HepG2 (cell line): ENCODE measurements around the gene A3GALT2. TPM values are rescaled to one million over a fixed set of nuclear protein-coding genes. Genes with fewer than 3 reads are reported as not detected.
A peak's percentile ranks its signal among the peaks of the same experiment; 100 is the strongest.

Source experiments
- ELF1 ChIP-seq: sonication (generic); formaldehyde crosslinking; IDR thresholded peaks from 2 replicates; pipeline ENCODE4 v1.4.0; 2020; ENCODE audit warnings: missing genetic modification reagents
- MLLT10 ChIP-seq: sonication (generic); formaldehyde crosslinking; IDR thresholded peaks from 2 replicates; pipeline ENCODE4 v1.4.0; 2020; ENCODE audit warnings: missing genetic modification reagents
- NAIF1 ChIP-seq: sonication (generic); formaldehyde crosslinking; IDR thresholded peaks from 2 replicates; pipeline ENCODE4 v1.5.0; 2020; ENCODE audit warnings: mild to moderate bottlenecking, missing genetic modification reagents, borderline replicate concordance
- NBN ChIP-seq: fragments of 450-650 bp; conservative IDR thresholded peaks from 2 replicates; pipeline ENCODE4 v1.6.1; 2017
- ZNF547 ChIP-seq: sonication (generic); formaldehyde crosslinking; IDR thresholded peaks from 2 replicates; pipeline ENCODE4 v1.5.1; 2020; ENCODE audit warnings: mild to moderate bottlenecking, missing genetic modification reagents
- polyA plus RNA-seq, 8 experiments: library from polyadenylated mRNA; depleted of rRNA in 3 of 8; stranded (reverse) in 7 of 8; unstranded in 1 of 8; fragments of >200 nt; fragmentation: Illumina TruSeq in 4 of 8; extraction: Trizol in 4 of 8; gene quantifications; 2 replicates each; pipeline versions ENCODE4 v1.2.1 to v1.2.3, GENCODE V29; 2011 to 2016; ENCODE audit warnings: low read depth in 4 of 8, missing spikeins in 1 of 8, mixed read lengths in 1 of 8; ENCODE audit not compliant: insufficient read depth in 1 of 8
- total RNA-seq, 5 experiments: library from RNA; depleted of rRNA; stranded (reverse); fragments of >200 nt; fragmentation: Illumina TruSeq; extraction: Trizol; gene quantifications; 2 replicates each; pipeline ENCODE4 v1.2.3, GENCODE V29; 2016; ENCODE audit warnings: low read depth in 1 of 5
- TF ChIP-seq, protein P1 (sequence below): sonication (generic); formaldehyde crosslinking; IDR thresholded peaks from 2 replicates; pipeline ENCODE4 v1.9.0; 2021; ENCODE audit warnings: mild to moderate bottlenecking, missing genetic modification reagents
- TF ChIP-seq, protein P2 (sequence below): sonication (generic); formaldehyde crosslinking; IDR thresholded peaks from 2 replicates; pipeline ENCODE4 v1.8.0; 2022; ENCODE audit warnings: mild to moderate bottlenecking, missing genetic modification reagents
- TF ChIP-seq, protein P3 (sequence below): sonication (generic); formaldehyde crosslinking; IDR thresholded peaks from 2 replicates; pipeline ENCODE4 v1.8.0; 2022; ENCODE audit warnings: mild to moderate bottlenecking, missing genetic modification reagents, borderline replicate concordance
- TF ChIP-seq, protein P4 (sequence below): sonication (generic); formaldehyde crosslinking; IDR thresholded peaks from 2 replicates; pipeline ENCODE4 v1.5.0; 2020; ENCODE audit warnings: mild to moderate bottlenecking, missing genetic modification reagents
- TF ChIP-seq, protein P5 (sequence below): sonication (generic); formaldehyde crosslinking; IDR thresholded peaks from 2 replicates; pipeline ENCODE4 v1.5.1; 2020; ENCODE audit warnings: mild to moderate bottlenecking, missing genetic modification reagents, borderline replicate concordance
- TF ChIP-seq, protein P6 (sequence below): sonication (generic); formaldehyde crosslinking; IDR thresholded peaks from 2 replicates; pipeline ENCODE4 v1.4.0; 2020; ENCODE audit warnings: missing genetic modification reagents, borderline replicate concordance

The A3GALT2 gene
- total and polyA plus RNA-seq, 2 of the 13 experiments (the other 11 are each of a cell fraction or from before 2014, with no cell fraction given) = not detected

DNA sequence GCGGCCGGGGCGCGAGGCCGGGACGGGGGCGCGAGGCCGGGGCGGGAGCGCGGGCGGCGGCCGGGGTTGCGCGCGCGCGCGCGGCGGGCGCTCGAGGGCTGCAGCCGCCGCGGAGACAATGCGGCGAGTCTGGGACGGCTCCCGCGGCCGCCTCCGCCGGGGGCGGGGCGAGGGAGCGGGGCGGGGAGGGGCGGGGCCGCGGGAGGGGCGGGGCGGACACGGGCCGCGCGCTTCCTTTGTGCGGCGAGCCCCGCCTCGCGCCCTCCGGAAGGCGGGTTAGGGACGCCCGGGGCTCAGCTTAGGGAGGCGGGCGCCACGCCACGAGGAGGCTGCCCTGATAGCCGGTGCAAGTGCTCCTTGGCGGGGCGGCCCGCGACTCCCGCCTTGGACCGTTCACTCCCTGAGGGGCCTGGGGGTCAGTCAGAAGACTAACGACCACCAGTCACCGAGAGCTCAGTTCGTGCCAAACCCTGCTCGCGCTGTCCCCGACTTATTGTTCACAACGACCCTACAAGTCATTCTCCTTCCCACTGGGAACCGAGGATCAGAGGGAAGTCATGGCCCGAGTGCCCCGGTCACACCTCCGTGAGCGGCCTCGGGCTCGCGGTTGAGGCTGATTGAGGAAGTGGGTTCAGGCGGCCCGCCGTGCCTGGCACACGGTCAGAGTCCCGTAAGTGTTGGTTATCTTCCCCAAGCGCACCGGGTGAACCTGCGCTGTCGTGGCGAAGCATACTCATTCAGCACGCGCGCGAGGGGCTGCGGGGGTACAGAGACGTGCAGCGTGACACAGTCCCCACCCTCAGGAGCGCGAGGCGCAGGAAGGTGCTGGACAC lies 29.1 kb upstream of the A3GALT2 start (continued):
- TF ChIP-seq, protein P1, sequence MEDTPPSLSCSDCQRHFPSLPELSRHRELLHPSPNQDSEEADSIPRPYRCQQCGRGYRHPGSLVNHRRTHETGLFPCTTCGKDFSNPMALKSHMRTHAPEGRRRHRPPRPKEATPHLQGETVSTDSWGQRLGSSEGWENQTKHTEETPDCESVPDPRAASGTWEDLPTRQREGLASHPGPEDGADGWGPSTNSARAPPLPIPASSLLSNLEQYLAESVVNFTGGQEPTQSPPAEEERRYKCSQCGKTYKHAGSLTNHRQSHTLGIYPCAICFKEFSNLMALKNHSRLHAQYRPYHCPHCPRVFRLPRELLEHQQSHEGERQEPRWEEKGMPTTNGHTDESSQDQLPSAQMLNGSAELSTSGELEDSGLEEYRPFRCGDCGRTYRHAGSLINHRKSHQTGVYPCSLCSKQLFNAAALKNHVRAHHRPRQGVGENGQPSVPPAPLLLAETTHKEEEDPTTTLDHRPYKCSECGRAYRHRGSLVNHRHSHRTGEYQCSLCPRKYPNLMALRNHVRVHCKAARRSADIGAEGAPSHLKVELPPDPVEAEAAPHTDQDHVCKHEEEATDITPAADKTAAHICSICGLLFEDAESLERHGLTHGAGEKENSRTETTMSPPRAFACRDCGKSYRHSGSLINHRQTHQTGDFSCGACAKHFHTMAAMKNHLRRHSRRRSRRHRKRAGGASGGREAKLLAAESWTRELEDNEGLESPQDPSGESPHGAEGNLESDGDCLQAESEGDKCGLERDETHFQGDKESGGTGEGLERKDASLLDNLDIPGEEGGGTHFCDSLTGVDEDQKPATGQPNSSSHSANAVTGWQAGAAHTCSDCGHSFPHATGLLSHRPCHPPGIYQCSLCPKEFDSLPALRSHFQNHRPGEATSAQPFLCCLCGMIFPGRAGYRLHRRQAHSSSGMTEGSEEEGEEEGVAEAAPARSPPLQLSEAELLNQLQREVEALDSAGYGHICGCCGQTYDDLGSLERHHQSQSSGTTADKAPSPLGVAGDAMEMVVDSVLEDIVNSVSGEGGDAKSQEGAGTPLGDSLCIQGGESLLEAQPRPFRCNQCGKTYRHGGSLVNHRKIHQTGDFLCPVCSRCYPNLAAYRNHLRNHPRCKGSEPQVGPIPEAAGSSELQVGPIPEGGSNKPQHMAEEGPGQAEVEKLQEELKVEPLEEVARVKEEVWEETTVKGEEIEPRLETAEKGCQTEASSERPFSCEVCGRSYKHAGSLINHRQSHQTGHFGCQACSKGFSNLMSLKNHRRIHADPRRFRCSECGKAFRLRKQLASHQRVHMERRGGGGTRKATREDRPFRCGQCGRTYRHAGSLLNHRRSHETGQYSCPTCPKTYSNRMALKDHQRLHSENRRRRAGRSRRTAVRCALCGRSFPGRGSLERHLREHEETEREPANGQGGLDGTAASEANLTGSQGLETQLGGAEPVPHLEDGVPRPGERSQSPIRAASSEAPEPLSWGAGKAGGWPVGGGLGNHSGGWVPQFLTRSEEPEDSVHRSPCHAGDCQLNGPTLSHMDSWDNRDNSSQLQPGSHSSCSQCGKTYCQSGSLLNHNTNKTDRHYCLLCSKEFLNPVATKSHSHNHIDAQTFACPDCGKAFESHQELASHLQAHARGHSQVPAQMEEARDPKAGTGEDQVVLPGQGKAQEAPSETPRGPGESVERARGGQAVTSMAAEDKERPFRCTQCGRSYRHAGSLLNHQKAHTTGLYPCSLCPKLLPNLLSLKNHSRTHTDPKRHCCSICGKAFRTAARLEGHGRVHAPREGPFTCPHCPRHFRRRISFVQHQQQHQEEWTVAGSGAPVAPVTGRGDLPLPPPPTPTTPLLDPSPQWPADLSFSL = 0 out of 2 replicates have a peak, but pooled peaks have one; percentile 28
- 0 out of 2 replicates have a peak, but pooled peaks have one; percentile 49 for TF ChIP-seq NAIF1 (CRISPR knock-in tag)
- TF ChIP-seq, protein P2, sequence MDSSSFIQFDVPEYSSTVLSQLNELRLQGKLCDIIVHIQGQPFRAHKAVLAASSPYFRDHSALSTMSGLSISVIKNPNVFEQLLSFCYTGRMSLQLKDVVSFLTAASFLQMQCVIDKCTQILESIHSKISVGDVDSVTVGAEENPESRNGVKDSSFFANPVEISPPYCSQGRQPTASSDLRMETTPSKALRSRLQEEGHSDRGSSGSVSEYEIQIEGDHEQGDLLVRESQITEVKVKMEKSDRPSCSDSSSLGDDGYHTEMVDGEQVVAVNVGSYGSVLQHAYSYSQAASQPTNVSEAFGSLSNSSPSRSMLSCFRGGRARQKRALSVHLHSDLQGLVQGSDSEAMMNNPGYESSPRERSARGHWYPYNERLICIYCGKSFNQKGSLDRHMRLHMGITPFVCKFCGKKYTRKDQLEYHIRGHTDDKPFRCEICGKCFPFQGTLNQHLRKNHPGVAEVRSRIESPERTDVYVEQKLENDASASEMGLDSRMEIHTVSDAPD (CRISPR knock-in tag) = peak; percentile 64; the same call in 1 of the 2 replicates
- no peak for TF ChIP-seq NBN
- TF ChIP-seq, protein P3, sequence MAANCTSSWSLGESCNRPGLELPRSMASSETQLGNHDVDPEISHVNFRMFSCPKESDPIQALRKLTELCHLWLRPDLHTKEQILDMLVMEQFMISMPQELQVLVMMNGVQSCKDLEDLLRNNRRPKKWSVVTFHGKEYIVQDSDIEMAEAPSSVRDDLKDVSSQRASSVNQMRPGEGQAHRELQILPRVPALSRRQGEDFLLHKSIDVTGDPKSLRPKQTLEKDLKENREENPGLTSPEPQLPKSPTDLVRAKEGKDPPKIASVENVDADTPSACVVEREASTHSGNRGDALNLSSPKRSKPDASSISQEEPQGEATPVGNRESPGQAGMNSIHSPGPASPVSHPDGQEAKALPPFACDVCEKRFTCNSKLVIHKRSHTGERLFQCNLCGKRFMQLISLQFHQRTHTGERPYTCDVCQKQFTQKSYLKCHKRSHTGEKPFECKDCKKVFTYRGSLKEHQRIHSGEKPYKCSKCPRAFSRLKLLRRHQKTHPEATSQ = no peak
- TF ChIP-seq MLLT10 (CRISPR knock-in tag) = no peak
- TF ChIP-seq, protein P4, sequence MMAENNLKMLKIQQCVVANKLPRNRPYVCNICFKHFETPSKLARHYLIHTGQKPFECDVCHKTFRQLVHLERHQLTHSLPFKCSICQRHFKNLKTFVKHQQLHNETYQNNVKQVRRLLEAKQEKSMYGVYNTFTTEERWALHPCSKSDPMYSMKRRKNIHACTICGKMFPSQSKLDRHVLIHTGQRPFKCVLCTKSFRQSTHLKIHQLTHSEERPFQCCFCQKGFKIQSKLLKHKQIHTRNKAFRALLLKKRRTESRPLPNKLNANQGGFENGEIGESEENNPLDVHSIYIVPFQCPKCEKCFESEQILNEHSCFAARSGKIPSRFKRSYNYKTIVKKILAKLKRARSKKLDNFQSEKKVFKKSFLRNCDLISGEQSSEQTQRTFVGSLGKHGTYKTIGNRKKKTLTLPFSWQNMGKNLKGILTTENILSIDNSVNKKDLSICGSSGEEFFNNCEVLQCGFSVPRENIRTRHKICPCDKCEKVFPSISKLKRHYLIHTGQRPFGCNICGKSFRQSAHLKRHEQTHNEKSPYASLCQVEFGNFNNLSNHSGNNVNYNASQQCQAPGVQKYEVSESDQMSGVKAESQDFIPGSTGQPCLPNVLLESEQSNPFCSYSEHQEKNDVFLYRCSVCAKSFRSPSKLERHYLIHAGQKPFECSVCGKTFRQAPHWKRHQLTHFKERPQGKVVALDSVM (CRISPR knock-in tag) = peak; percentile 21; the same call in 1 of the 2 replicates
- peak; percentile 59 for TF ChIP-seq ELF1 (CRISPR knock-in tag)
- TF ChIP-seq, protein P5, sequence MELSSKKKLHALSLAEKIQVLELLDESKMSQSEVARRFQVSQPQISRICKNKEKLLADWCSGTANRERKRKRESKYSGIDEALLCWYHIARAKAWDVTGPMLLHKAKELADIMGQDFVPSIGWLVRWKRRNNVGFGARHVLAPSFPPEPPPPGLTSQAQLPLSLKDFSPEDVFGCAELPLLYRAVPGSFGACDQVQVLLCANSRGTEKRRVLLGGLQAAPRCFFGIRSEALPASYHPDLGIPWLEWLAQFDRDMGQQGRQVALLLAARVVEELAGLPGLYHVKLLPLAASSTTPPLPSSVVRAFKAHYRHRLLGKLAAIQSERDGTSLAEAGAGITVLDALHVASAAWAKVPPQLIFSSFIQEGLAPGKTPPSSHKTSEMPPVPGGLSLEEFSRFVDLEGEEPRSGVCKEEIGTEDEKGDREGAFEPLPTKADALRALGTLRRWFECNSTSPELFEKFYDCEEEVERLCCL (CRISPR knock-in tag) = 0 out of 2 replicates have a peak, but pooled peaks have one; percentile 62
- TF ChIP-seq ZNF547 (CRISPR knock-in tag) = peak; percentile 87
- TF ChIP-seq, protein P6, sequence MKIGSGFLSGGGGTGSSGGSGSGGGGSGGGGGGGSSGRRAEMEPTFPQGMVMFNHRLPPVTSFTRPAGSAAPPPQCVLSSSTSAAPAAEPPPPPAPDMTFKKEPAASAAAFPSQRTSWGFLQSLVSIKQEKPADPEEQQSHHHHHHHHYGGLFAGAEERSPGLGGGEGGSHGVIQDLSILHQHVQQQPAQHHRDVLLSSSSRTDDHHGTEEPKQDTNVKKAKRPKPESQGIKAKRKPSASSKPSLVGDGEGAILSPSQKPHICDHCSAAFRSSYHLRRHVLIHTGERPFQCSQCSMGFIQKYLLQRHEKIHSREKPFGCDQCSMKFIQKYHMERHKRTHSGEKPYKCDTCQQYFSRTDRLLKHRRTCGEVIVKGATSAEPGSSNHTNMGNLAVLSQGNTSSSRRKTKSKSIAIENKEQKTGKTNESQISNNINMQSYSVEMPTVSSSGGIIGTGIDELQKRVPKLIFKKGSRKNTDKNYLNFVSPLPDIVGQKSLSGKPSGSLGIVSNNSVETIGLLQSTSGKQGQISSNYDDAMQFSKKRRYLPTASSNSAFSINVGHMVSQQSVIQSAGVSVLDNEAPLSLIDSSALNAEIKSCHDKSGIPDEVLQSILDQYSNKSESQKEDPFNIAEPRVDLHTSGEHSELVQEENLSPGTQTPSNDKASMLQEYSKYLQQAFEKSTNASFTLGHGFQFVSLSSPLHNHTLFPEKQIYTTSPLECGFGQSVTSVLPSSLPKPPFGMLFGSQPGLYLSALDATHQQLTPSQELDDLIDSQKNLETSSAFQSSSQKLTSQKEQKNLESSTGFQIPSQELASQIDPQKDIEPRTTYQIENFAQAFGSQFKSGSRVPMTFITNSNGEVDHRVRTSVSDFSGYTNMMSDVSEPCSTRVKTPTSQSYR (CRISPR knock-in tag) = peak; percentile 16; the same call in 1 of the 2 replicates
